GM23338 (cell line): ENCODE results near the gene TRIP10.

ENCODE experiments used
- CREB1 ChIP-seq: fragments of 250-450 bp; sonication (Bioruptor Pico); IDR thresholded peaks from 2 replicates; pipeline ENCODE4 v1.5.0; 2020; ENCODE audit warnings: low read depth, mild to moderate bottlenecking, moderate library complexity
- ETS1 ChIP-seq: IDR thresholded peaks from 2 replicates; pipeline ENCODE4 v1.6.1; 2016; ENCODE audit warnings: antibody characterized with exemption
- EZH2 ChIP-seq: fragments of 200-600 bp; sonication (generic); IDR thresholded peaks from one replicate; pipeline ENCODE4 v1.8.0; 2017; ENCODE audit warnings: antibody characterized with exemption, mild to moderate bottlenecking, low read depth; ENCODE audit not compliant: unreplicated experiment
- EZH2phosphoT487 ChIP-seq: fragments of 200-600 bp; sonication (generic); IDR thresholded peaks from one replicate; pipeline ENCODE4 v1.8.1; 2018; ENCODE audit warnings: antibody characterized with exemption; ENCODE audit not compliant: unreplicated experiment
- JUNB ChIP-seq: IDR thresholded peaks from one replicate; pipeline ENCODE4 v1.6.1; 2016; ENCODE audit warnings: antibody characterized with exemption; ENCODE audit not compliant: unreplicated experiment
- NANOG ChIP-seq: IDR thresholded peaks from 2 replicates; pipeline ENCODE4 v1.6.1; 2016; ENCODE audit warnings: antibody characterized with exemption, borderline replicate concordance
- POLR2AphosphoS5 ChIP-seq: IDR thresholded peaks from 2 replicates; pipeline ENCODE4 v1.6.1; 2016; ENCODE audit warnings: antibody characterized with exemption, low read depth
- REST ChIP-seq: IDR thresholded peaks from one replicate; pipeline ENCODE4 v1.6.1; 2018; ENCODE audit warnings: antibody characterized with exemption; ENCODE audit not compliant: unreplicated experiment
- ZNF114 ChIP-seq: fragments of 250-450 bp; sonication (Bioruptor Pico); IDR thresholded peaks from 2 replicates; pipeline ENCODE4 v1.5.0; 2020; ENCODE audit warnings: mild to moderate bottlenecking, moderate library complexity
- ZNF331 ChIP-seq: fragments of 250-450 bp; sonication (Bioruptor Pico); IDR thresholded peaks from 2 replicates; pipeline ENCODE4 v1.5.0; 2020; ENCODE audit warnings: low read depth, mild to moderate bottlenecking, moderate library complexity
- ZNF462 ChIP-seq: fragments of 250-450 bp; sonication (Bioruptor Pico); IDR thresholded peaks from 2 replicates; pipeline ENCODE4 v1.5.0; 2020; ENCODE audit warnings: mild to moderate bottlenecking, moderate library complexity
- TF ChIP-seq, protein P1 (sequence below), 2 experiments: fragments of 200-600 bp in 1 of 2; sonication (generic) in 1 of 2; conservative IDR thresholded peaks; 2 replicates each; pipeline versions ENCODE4 v1.5.1 to v1.6.1; 2016 to 2017; ENCODE audit warnings: antibody characterized with exemption in 2 of 2, low read depth in 2 of 2, mild to moderate bottlenecking in 2 of 2, moderate library complexity in 1 of 2

GRCh38 chr19:6752256-6753177 lies 13.0 kb downstream of the TRIP10 start:
- TF ChIP-seq, protein P1, sequence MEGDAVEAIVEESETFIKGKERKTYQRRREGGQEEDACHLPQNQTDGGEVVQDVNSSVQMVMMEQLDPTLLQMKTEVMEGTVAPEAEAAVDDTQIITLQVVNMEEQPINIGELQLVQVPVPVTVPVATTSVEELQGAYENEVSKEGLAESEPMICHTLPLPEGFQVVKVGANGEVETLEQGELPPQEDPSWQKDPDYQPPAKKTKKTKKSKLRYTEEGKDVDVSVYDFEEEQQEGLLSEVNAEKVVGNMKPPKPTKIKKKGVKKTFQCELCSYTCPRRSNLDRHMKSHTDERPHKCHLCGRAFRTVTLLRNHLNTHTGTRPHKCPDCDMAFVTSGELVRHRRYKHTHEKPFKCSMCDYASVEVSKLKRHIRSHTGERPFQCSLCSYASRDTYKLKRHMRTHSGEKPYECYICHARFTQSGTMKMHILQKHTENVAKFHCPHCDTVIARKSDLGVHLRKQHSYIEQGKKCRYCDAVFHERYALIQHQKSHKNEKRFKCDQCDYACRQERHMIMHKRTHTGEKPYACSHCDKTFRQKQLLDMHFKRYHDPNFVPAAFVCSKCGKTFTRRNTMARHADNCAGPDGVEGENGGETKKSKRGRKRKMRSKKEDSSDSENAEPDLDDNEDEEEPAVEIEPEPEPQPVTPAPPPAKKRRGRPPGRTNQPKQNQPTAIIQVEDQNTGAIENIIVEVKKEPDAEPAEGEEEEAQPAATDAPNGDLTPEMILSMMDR (conservative IDR thresholded peaks at IDR 0.05; ENCODE audit: low read depth in 2 of 2): no peak
- TF ChIP-seq EZH2phosphoT487 (no peak), ZNF331 (no peak), EZH2 (no peak), REST (no peak), NANOG (no peak), POLR2AphosphoS5 (no peak), ZNF462 (CRISPR knock-in tag) (no peak), ZNF114 (CRISPR knock-in tag) (no peak), CREB1 (CRISPR knock-in tag) (no peak), ETS1 (no peak), JUNB (no peak)
